Lower leg skin (tissue), 4 donors: ENCODE results near the gene TENT4A. TPM values are rescaled to one million over a fixed set of nuclear protein-coding genes. Genes with fewer than 3 reads are reported as not detected.

Experiments used
- DNase-seq, 2 donors: peaks; one replicate each; pipeline ENCODE4 v3.0.0-alpha.2; 2019; ENCODE audit warnings: low spot score in 2 of 2
- H3K4me3 ChIP-seq: fragments of 200-600 bp; sonication (generic); 2 replicates; pipeline ENCODE4 v1.5.1; 2017; ENCODE audit warnings: mild to moderate bottlenecking, low read depth; ENCODE audit not compliant: poor library complexity, severe bottlenecking
- POLR2A ChIP-seq, 2 donors: fragments of 450-650 bp; IDR thresholded peaks; one replicate each; pipeline ENCODE4 v1.6.1; 2016 to 2017; ENCODE audit warnings: antibody characterized with exemption in 2 of 2, mild to moderate bottlenecking in 1 of 2, moderate library complexity in 1 of 2
- WGBS, 2 donors: methylation state at CpG; one replicate each; pipeline ENCODE4 v1.1.5; 2018; 5-methylcytosine and 5-hydroxymethylcytosine counted together
- intact Hi-C: fragments of 100-400 bp; cut with DNase I; formaldehyde crosslinking; loops from one replicate; pipeline ENCODE4 v1.15.0; 2023; ENCODE audit warnings: low total_unique reads
- total RNA-seq, 4 donors: library from RNA; depleted of rRNA; stranded (reverse); fragments of >200 nt; gene quantifications; one replicate each; pipeline ENCODE4 v1.1.0, GENCODE V29; 2016
- TF ChIP-seq, protein P1 (sequence below), 3 donors: fragments of 450-650 bp; IDR thresholded peaks; one replicate each; pipeline ENCODE4 v1.5.1; 2016; ENCODE audit warnings: antibody characterized with exemption in 3 of 3, mild to moderate bottlenecking in 3 of 3, moderate library complexity in 2 of 3

TENT4A gene
- total RNA-seq, 4 donors from 2014 or later = 12.9 to 51.6 (median 21.6) TPM

DNA sequence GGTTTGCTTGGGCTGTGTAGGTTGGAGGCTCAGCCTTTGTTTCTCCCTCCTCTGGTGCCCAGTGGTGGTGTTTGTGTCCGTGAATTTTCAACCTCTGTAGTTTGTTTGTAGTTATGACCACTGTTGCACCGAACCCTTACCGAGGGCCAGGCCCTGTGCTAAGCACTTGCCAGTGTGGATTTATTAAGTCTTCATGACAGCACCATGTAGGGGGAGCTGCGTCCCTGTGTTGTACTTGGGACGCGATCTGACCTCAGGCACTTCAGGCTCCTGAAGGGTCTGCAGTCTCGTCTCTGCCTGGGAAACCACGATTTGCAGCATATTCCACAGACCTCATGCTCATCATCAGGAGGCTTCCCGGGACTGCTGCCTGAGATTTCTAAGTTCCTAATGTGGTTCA is 12.8 kb downstream of the TENT4A start:
- no peak overlapping the region for H3K4me3 ChIP-seq
- intact Hi-C loops = no loop called here
- no peak for DNase-seq
- TF ChIP-seq, protein P1, sequence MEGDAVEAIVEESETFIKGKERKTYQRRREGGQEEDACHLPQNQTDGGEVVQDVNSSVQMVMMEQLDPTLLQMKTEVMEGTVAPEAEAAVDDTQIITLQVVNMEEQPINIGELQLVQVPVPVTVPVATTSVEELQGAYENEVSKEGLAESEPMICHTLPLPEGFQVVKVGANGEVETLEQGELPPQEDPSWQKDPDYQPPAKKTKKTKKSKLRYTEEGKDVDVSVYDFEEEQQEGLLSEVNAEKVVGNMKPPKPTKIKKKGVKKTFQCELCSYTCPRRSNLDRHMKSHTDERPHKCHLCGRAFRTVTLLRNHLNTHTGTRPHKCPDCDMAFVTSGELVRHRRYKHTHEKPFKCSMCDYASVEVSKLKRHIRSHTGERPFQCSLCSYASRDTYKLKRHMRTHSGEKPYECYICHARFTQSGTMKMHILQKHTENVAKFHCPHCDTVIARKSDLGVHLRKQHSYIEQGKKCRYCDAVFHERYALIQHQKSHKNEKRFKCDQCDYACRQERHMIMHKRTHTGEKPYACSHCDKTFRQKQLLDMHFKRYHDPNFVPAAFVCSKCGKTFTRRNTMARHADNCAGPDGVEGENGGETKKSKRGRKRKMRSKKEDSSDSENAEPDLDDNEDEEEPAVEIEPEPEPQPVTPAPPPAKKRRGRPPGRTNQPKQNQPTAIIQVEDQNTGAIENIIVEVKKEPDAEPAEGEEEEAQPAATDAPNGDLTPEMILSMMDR (IDR thresholded peaks at IDR 0.05) = no peak
- TF ChIP-seq POLR2A (IDR thresholded peaks at IDR 0.05) = no peak
- 92 to 95% methylated on average over 9 of the region's 9 CpGs for WGBS, 2 donors

DNA sequence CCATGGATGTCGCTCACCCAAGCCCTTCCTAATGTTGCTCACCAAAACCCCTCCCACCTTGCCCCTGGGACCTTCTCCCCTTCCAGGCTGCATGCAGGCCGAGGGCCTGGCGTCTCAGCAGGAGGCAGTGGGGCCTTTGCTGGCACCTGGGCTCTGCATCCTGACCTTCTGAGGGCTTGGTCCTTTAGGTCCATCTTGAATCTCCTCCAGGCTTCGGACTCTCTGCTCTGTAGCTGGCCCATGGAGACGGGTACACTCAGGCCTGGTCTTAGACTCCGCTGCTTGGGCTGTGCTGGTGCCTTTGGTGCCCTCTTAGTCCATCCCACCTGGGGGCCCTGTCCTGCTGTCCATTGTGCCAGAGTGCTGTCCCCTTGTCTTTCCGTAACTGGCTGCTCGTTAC is 14.0 kb downstream of the TENT4A start:
- TF ChIP-seq POLR2A (IDR thresholded peaks at IDR 0.05) = no peak
- TF ChIP-seq, protein P1 (IDR thresholded peaks at IDR 0.05) = no peak
- no peak for DNase-seq
- no peak overlapping the region for H3K4me3 ChIP-seq
- 93 to 97% methylated on average over 8 of the region's 8 CpGs for WGBS, 2 donors
- intact Hi-C loops = no loop called here

DNA sequence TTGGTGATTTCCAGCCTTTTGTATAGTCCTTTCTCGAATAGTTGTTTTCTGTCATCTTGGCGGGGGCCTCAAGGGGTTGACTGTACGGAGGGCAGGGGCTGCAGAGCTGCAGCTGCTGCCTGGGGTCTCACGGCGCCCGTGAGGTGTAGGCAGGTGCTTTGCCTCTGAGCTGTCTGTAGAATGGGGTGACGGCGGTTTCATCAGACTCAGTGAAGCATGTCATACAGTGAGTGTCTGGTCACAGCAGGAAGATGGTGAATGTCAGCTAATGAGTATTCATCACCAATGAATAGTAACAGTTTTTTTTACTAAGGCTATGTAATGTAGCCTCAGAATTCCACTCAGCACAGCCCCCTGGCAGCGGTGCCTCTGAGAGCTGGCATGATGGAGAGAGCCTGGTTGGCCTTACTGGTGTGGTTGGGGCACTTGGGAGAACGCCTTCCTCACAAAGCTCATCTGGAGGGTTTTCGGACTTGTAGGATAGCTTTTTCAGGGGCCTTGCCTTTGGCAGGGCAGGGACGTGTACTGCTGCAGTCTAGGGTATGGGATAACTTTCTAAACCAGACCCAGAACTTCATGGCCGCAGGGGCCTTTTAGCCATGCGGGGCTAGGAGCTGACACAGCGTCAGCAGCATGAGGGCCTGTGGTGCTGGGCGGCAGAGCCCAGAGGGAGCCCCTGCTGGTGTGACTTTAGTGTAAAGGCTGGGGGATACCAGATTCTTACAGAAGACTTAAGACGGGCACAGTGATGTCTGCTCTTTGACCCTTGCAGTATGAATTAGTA is 15.0 kb downstream of the TENT4A start:
- 90 to 94% methylated on average over 17 of the region's 17 CpGs for WGBS, 2 donors
- intact Hi-C loops = no loop called here
- TF ChIP-seq, protein P1 (IDR thresholded peaks at IDR 0.05) = no peak
- TF ChIP-seq POLR2A (IDR thresholded peaks at IDR 0.05) = no peak
- DNase-seq = no peak
- H3K4me3 ChIP-seq = no peak overlapping the region

DNA sequence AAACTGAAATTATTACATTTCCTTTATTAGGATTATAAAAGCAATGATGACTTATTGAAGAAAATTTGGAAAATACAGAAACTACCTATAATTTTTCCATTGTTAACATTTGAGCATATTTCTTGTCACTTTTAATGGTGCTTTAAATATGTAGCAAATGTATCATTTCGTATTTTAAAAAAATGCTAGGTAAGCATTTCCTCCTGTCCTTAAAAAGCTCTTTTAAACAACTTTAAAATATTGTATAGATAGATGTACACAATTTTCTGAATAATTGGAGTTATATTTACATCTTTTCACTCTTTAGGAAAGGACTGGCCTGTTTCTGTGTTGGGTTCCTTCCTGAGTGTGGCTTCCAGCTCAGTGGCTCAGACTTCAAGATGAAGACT is 15.6 kb downstream of the TENT4A start:
- TF ChIP-seq, protein P1 (IDR thresholded peaks at IDR 0.05) = no peak
- TF ChIP-seq POLR2A (IDR thresholded peaks at IDR 0.05) = no peak
- WGBS, 2 donors = 86 to 89% methylated on average over 1 of the region's 1 CpG
- intact Hi-C loops = no loop called here
- H3K4me3 ChIP-seq = no peak overlapping the region
- no peak for DNase-seq

DNA sequence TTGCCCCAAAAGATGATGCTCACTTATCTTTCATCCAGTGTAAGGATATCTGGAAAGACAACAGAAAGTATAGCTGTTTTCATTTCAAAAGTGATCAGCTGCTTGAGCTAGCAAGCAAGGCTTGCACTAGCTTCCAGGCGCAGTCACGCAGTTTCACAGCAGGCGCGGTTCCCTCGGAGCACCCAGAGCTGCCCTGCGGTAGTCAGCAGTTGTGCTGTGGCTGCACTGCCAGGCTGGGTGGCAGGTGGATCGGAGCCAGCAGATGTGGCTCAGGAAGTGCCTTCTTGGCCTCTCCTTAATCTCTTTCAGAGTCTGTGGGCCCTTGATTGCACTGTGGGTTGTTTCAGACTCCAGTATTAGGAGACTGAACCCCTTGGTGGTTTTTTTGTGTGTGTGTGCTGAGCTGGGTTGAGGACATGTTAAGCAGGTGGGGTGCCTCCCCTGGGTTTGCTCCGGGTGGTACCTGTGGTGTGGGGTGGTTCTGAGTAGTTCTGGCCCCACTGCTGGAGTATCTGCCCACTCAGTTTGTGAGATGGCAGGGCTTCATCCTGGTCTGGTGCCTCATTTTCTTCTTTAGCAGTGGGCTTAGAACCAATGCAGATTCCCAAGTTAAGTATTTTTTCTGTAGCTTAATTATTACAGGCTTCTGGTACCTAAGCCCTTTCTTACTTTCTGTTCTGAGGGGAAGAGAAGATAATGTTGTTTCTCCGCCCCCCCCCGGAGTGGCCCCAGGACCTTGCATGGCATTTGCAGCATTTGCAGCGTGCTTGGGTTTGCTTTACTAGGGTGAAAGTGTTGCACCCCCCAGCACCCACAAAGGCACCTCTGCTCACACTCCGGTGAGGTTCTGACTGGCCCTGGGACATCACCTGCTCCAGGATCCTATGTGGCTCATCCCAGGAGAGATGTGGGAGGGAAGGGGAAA is 16.4 kb downstream of the TENT4A start:
- no peak overlapping the region for H3K4me3 ChIP-seq
- intact Hi-C loops = no loop called here
- WGBS, 2 donors = 53 to 70% methylated on average over 12 of the region's 12 CpGs
- DNase-seq = no peak
- TF ChIP-seq, protein P1 (IDR thresholded peaks at IDR 0.05) = no peak
- TF ChIP-seq POLR2A (IDR thresholded peaks at IDR 0.05) = no peak
